Endothelial cell of umbilical vein (primary cell): Measurements from ENCODE around the gene CPED1. TPM values are rescaled to one million over a fixed set of nuclear protein-coding genes. Genes with fewer than 3 reads are reported as not detected.

Experiments
- BruUV-seq: library from RNA; stranded (reverse); fragments of 400-500 nt; replicated peaks from 2 replicates; lab custom pipeline; 2021; lab: Mats Ljungman, UMichigan
- CTCF ChIA-PET: fragments of 300-600, 350-600 bp; sonication (Branson Sonifier 250); formaldehyde crosslinking; loops from one replicate; lab custom pipeline; 2021; ENCODE audit warnings: antibody characterized with exemption, inconsistent platforms; lab: Charles Lee
- POLR2A ChIA-PET: fragments of 300-600, 350-600 bp; sonication (Branson Sonifier 250); formaldehyde crosslinking; loops from one replicate; lab custom pipeline; 2021; ENCODE audit warnings: antibody characterized with exemption, inconsistent platforms; lab: Charles Lee
- DNase-seq: peaks from one replicate; pipeline ENCODE4 v3.0.0-alpha.2; 2011; ENCODE audit warnings: low read depth, low spot score
- FAIRE-seq: peaks from 2 replicates; lab custom pipeline; 2011; peaks lifted over from hg19 to GRCh38; lab: Jason Lieb, UNC
- H2AFZ ChIP-seq: 2 replicates; pipeline ENCODE4 v1.6.0; 2012; ENCODE audit warnings: low read depth, low read length, control low read depth, inconsistent platforms
- H3K27ac ChIP-seq: 2 replicates; pipeline ENCODE4 v1.5.1; 2011; ENCODE audit warnings: low read depth, mild to moderate bottlenecking, control low read depth, low read length, moderate library complexity; ENCODE audit not compliant: insufficient read depth
- H3K27me3 ChIP-seq, 2 experiments: 2 replicates each; pipeline versions ENCODE4 v1.6.0 to v1.6.1; 2011; ENCODE audit warnings: low read length in 2 of 2, mixed read lengths in 1 of 2; ENCODE audit not compliant: control insufficient read depth in 2 of 2, insufficient read depth in 2 of 2
- H3K36me3 ChIP-seq, 2 experiments: 2 replicates in 1 of 2; 3 replicates in 1 of 2; pipeline ENCODE4 v1.5.1; 2011; ENCODE audit warnings: low read length in 2 of 2, mild to moderate bottlenecking in 1 of 2, moderate library complexity in 1 of 2; ENCODE audit not compliant: control insufficient read depth in 2 of 2, insufficient read depth in 2 of 2; ENCODE audit errors: extremely low read depth in 1 of 2
- H3K4me1 ChIP-seq: 3 replicates; pipeline ENCODE4 v1.5.1; 2011; ENCODE audit warnings: mild to moderate bottlenecking, low read length; ENCODE audit not compliant: control insufficient read depth, insufficient read depth; ENCODE audit errors: extremely low read depth
- H3K4me2 ChIP-seq: 2 replicates; pipeline ENCODE4 v1.6.1; 2011; ENCODE audit warnings: low read length, control low read depth, mixed read lengths; ENCODE audit not compliant: insufficient read depth
- H3K4me3 ChIP-seq, 3 experiments: fragments of 200-600 bp in 1 of 3; sonication (generic), shearing (Covaris generic) in 1 of 3; replicated peaks in 1 of 3; 2 replicates each; pipeline ENCODE4 v1.5.1; 2011 to 2016; ENCODE audit warnings: control low read depth in 3 of 3, low read length in 3 of 3, mild to moderate bottlenecking in 2 of 3, inconsistent platforms in 1 of 3, low read depth in 1 of 3, moderate library complexity in 1 of 3; ENCODE audit not compliant: insufficient read depth in 1 of 3
- H3K79me2 ChIP-seq: 2 replicates; pipeline ENCODE4 v1.6.0; 2012; ENCODE audit warnings: low read length, inconsistent platforms; ENCODE audit not compliant: control insufficient read depth, insufficient read depth
- H3K9ac ChIP-seq: replicated peaks from 2 replicates; pipeline ENCODE3; 2011; ENCODE audit warnings: low read length, control low read depth; ENCODE audit not compliant: insufficient read depth; ENCODE audit errors: extremely low read depth
- H3K9me1 ChIP-seq: replicated peaks from 3 replicates; pipeline ENCODE4 v1.6.0; 2011; ENCODE audit warnings: mild to moderate bottlenecking, low read length; ENCODE audit not compliant: control insufficient read depth, insufficient read depth; ENCODE audit errors: extremely low read depth
- H3K9me3 ChIP-seq: replicated peaks from 2 replicates; pipeline ENCODE4 v1.5.1; 2012; ENCODE audit warnings: low read length, inconsistent platforms; ENCODE audit not compliant: control insufficient read depth, insufficient read depth
- H4K20me1 ChIP-seq: replicated peaks from 2 replicates; pipeline ENCODE3; 2011; ENCODE audit warnings: mild to moderate bottlenecking, low read length; ENCODE audit not compliant: control insufficient read depth, insufficient read depth; ENCODE audit errors: extremely low read depth
- CTCF ChIP-seq, 2 donors: IDR thresholded peaks; 1 replicate in 1 of 2; 2 replicates in 1 of 2; pipeline ENCODE4 v1.5.1; 2011; ENCODE audit warnings: low read length in 2 of 2, mild to moderate bottlenecking in 2 of 2, moderate library complexity in 2 of 2, control low read depth in 1 of 2, inconsistent platforms in 1 of 2, low read depth in 1 of 2; ENCODE audit not compliant: insufficient read depth in 1 of 2; ENCODE audit errors: extremely low read depth in 1 of 2
- EZH2 ChIP-seq: IDR thresholded peaks from 2 replicates; pipeline ENCODE4 v1.6.1; 2012; ENCODE audit warnings: borderline replicate concordance, low read depth, mild to moderate bottlenecking, moderate library complexity, low read length, inconsistent platforms; ENCODE audit not compliant: severe bottlenecking
- FOS ChIP-seq: IDR thresholded peaks from 2 replicates; pipeline ENCODE4 v1.6.1; 2011; ENCODE audit warnings: mild to moderate bottlenecking, low read length, moderate library complexity, borderline replicate concordance; ENCODE audit not compliant: insufficient read depth
- GATA2 ChIP-seq: IDR thresholded peaks from 2 replicates; pipeline ENCODE4 v1.7.0; 2011; ENCODE audit warnings: low read depth, mild to moderate bottlenecking, moderate library complexity, mixed read lengths, low read length; ENCODE audit not compliant: insufficient read length, insufficient read depth
- JUN ChIP-seq: IDR thresholded peaks from 2 replicates; pipeline ENCODE4 v1.6.1; 2011; ENCODE audit warnings: borderline replicate concordance, low read depth; ENCODE audit not compliant: insufficient read length, insufficient read depth
- MAX ChIP-seq: IDR thresholded peaks from 2 replicates; pipeline ENCODE4 v1.6.1; 2011; ENCODE audit not compliant: insufficient read depth, insufficient read length
- MYC ChIP-seq: IDR thresholded peaks from one replicate; pipeline ENCODE4 v1.6.1; 2011; ENCODE audit warnings: mild to moderate bottlenecking, low read depth, low read length
- POLR2A ChIP-seq: IDR thresholded peaks from 2 replicates; pipeline ENCODE4 v1.6.1; 2012; ENCODE audit warnings: low read depth, mild to moderate bottlenecking, control low read depth, low read length
- POLR2AphosphoS5 ChIP-seq: IDR thresholded peaks from 2 replicates; pipeline ENCODE4 v1.6.1; 2012; ENCODE audit warnings: low read depth, mild to moderate bottlenecking, control low read depth, low read length, moderate library complexity; ENCODE audit not compliant: insufficient read depth
- dilution Hi-C: fragments of 300-500 bp; cut with MboI; formaldehyde crosslinking; loops from one replicate; pipeline ENCODE4 v1.15.0; 2019; ENCODE audit warnings: low sequenced_read_pairs; ENCODE audit not compliant: extremely low pct_ligation_motif_present
- intact Hi-C: fragments of 100-400 bp; cut with micrococcal nuclease; formaldehyde crosslinking; loops from one replicate; pipeline ENCODE4 v1.10.0; 2022
- polyA plus RNA-seq, 4 experiments: library from polyadenylated mRNA; depleted of rRNA in 3 of 4; stranded (reverse) in 3 of 4; unstranded in 1 of 4; fragments of >200 nt; gene quantifications; 2 replicates each; pipeline versions ENCODE4 v1.2.1 to v1.2.3, GENCODE V29; 2011 to 2012; ENCODE audit warnings: missing spikeins in 1 of 4
- total RNA-seq: library from RNA; stranded (reverse); gene quantifications from 2 replicates; pipeline ENCODE4 v1.2.3, GENCODE V29; 2021

CPED1 gene
- total and polyA plus RNA-seq, 2 donors (not counting 3 experiments of a cell fraction or from before 2014, with no cell fraction given), result 0.22 to 3.0 TPM

- H3K4me3 ChIP-seq, result no peak overlapping the region
- ChIA-PET POLR2A (interaction anchor here (0.7 kb wide), 1 partner anchor 85 kb away, joined by 3 read pairs; no protein-coding TSS in a partner anchor), CTCF (interaction anchor here (1.0 to 7.6 kb wide), 7 partner anchors 9 to 112 kb away, joined by 3 to 71 read pairs (median 5); partner anchors contain the start of gene CPED1)
- H3K9me3 ChIP-seq, result no peaks in the 10 kb centered on the region
- H3K79me2 ChIP-seq, result no peaks in the 10 kb centered on the region
- DNase-seq (peak; percentile 85), FAIRE-seq (peak; percentile 54)
- no peaks in the 10 kb centered on the region for H4K20me1 ChIP-seq
- dilution Hi-C loops (loop anchor here (25.0 kb wide), 1 partner anchor 91 kb away; no protein-coding TSS in a partner anchor), intact Hi-C loops (no loop called here)
- no peaks in the 10 kb centered on the region for H3K36me3 ChIP-seq
- H3K9ac ChIP-seq, result no peak overlapping the region
- no peak overlapping the region for H3K27ac ChIP-seq
- H2AFZ ChIP-seq, result no peak overlapping the region
- H3K9me1 ChIP-seq, result no peaks in the 10 kb centered on the region
- no peak for TF ChIP-seq POLR2A
- TF ChIP-seq MAX, result no peak
- TF ChIP-seq JUN, result no peak
- no peak for TF ChIP-seq EZH2
- no peak for TF ChIP-seq MYC
- no peak for TF ChIP-seq POLR2AphosphoS5
- no peak for TF ChIP-seq CTCF (IDR thresholded peaks at IDR 0.05; ENCODE audit: extremely low read depth in 1 of 2, insufficient read depth in 1 of 2, low read depth in 1 of 2, low read length in 2 of 2)
- no peak for TF ChIP-seq GATA2
- no peak for TF ChIP-seq FOS
- H3K27me3 ChIP-seq, result peaks cover under 1 to 2% of the 10 kb centered on the region in 2 experiments
- H3K4me2 ChIP-seq, result no peak overlapping the region
- no TSS peak for BruUV-seq
- H3K4me1 ChIP-seq, result peaks cover 6% of the 10 kb centered on the region
Measured at GRCh38 chr7:120996333-120996987, 7.9 kb downstream of the CPED1 start.
